Spinal cord (tissue), 10 donors: ENCODE measurements around the gene SNX24. TPM values are rescaled to one million over a fixed set of nuclear protein-coding genes. Genes with fewer than 3 reads are reported as not detected.

Experiments
- DNase-seq, 6 donors: peaks; one replicate each; pipeline versions ENCODE4 v3.0.0 to v3.0.0-alpha.2; 2013 to 2015; ENCODE audit warnings: low spot score in 6 of 6, low read depth in 4 of 6
- H3K27ac ChIP-seq: one replicate; pipeline ENCODE4 v1.5.1; 2013; ENCODE audit warnings: low read depth, low read length, control low read depth
- H3K27me3 ChIP-seq: one replicate; pipeline ENCODE4 v1.6.1; 2013; ENCODE audit warnings: low read length; ENCODE audit not compliant: control insufficient read depth, insufficient read depth
- H3K36me3 ChIP-seq: one replicate; pipeline ENCODE4 v1.6.1; 2013; ENCODE audit warnings: low read length; ENCODE audit not compliant: control insufficient read depth, insufficient read depth
- H3K4me1 ChIP-seq: one replicate; pipeline ENCODE4 v1.6.1; 2013; ENCODE audit warnings: low read length; ENCODE audit not compliant: control insufficient read depth, insufficient read depth
- H3K4me3 ChIP-seq: one replicate; pipeline ENCODE4 v1.5.1; 2013; ENCODE audit warnings: low read depth, low read length, control low read depth
- H3K9me3 ChIP-seq: one replicate; pipeline ENCODE4 v1.6.1; 2013; ENCODE audit warnings: low read length; ENCODE audit not compliant: control insufficient read depth, insufficient read depth
- WGBS: methylation state at CpG from one replicate; pipeline ENCODE4 v1.1.5; 2013; ENCODE audit warnings: missing lambda C conversion rate; ENCODE audit not compliant: insufficient coverage; 5-methylcytosine and 5-hydroxymethylcytosine counted together
- polyA plus RNA-seq, 2 donors: library from polyadenylated mRNA; unstranded; fragments of 120-200 nt; gene quantifications; one replicate each; pipeline ENCODE4 v1.2.1, GENCODE V29; 2013; ENCODE audit not compliant: insufficient read length in 2 of 2
- total RNA-seq, 2 donors: library from RNA; depleted of rRNA in 1 of 2; stranded (reverse); fragments of 120-200 nt in 1 of 2; fragments of >200 nt in 1 of 2; gene quantifications; one replicate each; pipeline versions ENCODE4 v1.2.3 to v1.2.4, GENCODE V29; 2013 to 2014
- donor health status: healthy.

SNX24 gene
- total and polyA plus RNA-seq, 4 donors = 26.7 to 38.3 (median 30.8) TPM

DNA sequence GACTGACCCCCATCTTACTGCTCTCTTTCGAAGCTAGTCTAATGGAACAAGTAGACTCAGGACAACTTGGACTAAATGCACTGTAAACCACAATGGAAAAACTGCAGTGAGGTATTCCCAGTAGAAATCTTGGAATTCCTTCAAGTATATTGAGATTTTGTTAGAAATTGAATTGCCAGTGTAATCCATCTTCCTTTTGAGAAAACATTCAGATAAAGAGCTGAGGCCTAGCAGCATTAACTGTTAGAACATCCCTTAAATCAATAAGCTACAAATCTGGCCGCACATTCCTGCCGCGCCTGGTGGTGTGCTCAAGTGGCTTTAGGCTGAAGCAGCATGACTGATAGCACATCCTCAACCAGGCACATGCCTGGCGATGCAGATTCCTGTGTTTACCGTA is 161.8 kb downstream of the SNX24 start:
- Histone ChIP-seq H3K4me1 (no peaks in the 10 kb centered on the region), H3K4me3 (no peak overlapping the region), H3K27ac (no peak overlapping the region), H3K27me3 (no peaks in the 10 kb centered on the region), H3K36me3 (peaks cover 2% of the 10 kb centered on the region), H3K9me3 (no peaks in the 10 kb centered on the region)
- peak in 1 of 6 donors; percentile 51 for DNase-seq
- WGBS = no CpG with 5 or more reads among the region's 6 CpGs

- H3K9me3 ChIP-seq = no peaks in the 10 kb centered on the region
- WGBS = 18% methylated on average over 2 of the region's 6 CpGs
These were observed 162.3 kb downstream of the SNX24 start for GRCh38 chr5:123007754-123008153.

DNA sequence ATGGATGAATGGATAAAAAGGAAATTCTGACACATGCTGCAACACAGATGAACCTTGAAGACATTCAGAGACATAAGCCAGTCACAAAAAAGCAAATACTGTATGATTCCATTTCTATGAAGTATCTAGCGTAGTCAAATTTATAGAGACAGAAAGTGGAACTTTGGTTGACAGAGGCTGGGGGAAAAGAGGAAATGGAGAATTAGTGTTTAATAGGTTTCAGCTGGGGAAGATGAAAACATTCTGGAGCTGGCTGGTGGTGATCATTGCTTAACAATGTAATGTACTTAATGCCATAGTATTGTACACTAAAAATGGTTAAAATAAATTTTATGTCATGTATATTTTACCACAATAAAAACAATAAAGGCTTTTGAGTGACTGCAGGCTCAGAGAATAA is 166.9 kb downstream of the SNX24 start:
- Histone ChIP-seq H3K27ac (no peak overlapping the region), H3K9me3 (no peaks in the 10 kb centered on the region), H3K4me1 (no peaks in the 10 kb centered on the region), H3K4me3 (no peak overlapping the region), H3K27me3 (no peaks in the 10 kb centered on the region), H3K36me3 (no peaks in the 10 kb centered on the region)
- no peak for DNase-seq
- WGBS = no CpG with 5 or more reads among the region's 1 CpG

More at GRCh38 chr5:123007754-123008153, 162.3 kb downstream of the SNX24 start:
- Histone ChIP-seq H3K36me3 (peaks cover 2% of the 10 kb centered on the region), H3K4me1 (no peaks in the 10 kb centered on the region), H3K27me3 (no peaks in the 10 kb centered on the region), H3K27ac (no peak overlapping the region), H3K4me3 (no peak overlapping the region)
- no peak for DNase-seq

DNA sequence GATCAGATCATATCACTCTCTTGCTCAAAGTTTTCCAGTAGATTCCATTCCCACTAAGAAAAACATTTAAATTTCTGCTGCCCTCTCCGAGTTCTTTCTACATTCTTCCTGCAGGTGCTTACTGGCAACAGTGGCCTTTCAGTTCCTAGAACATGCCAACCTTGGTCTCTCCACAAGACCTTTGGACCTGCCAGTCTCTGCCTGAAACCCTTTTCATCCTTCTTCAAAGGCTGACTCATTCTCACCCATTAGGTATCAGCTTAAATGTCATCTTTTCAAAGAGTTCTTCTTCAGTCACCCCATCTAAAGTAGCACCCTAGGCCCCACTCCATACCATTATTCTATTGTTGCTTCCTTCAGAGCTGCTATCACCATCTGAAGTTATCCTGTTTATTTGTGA is 169.3 kb downstream of the SNX24 start:
- 100% methylated on average over 1 of the region's 1 CpG for WGBS

GRCh38 chr5:123028222-123028621 is 182.8 kb downstream of the SNX24 start:
- Histone ChIP-seq H3K4me1 (no peaks in the 10 kb centered on the region), H3K27me3 (no peaks in the 10 kb centered on the region), H3K9me3 (no peaks in the 10 kb centered on the region), H3K4me3 (no peak overlapping the region), H3K36me3 (no peaks in the 10 kb centered on the region), H3K27ac (no peak overlapping the region)
- 100% methylated on average over 1 of the region's 9 CpGs for WGBS
- DNase-seq = no peak

More for the DNA sequence above, 169.3 kb downstream of the SNX24 start:
- no peak for DNase-seq
- no peaks in the 10 kb centered on the region for H3K4me1 ChIP-seq
- no peaks in the 10 kb centered on the region for H3K27me3 ChIP-seq
- H3K27ac ChIP-seq = no peak overlapping the region
- no peaks in the 10 kb centered on the region for H3K36me3 ChIP-seq
- H3K4me3 ChIP-seq = no peak overlapping the region
- H3K9me3 ChIP-seq = no peaks in the 10 kb centered on the region

DNA sequence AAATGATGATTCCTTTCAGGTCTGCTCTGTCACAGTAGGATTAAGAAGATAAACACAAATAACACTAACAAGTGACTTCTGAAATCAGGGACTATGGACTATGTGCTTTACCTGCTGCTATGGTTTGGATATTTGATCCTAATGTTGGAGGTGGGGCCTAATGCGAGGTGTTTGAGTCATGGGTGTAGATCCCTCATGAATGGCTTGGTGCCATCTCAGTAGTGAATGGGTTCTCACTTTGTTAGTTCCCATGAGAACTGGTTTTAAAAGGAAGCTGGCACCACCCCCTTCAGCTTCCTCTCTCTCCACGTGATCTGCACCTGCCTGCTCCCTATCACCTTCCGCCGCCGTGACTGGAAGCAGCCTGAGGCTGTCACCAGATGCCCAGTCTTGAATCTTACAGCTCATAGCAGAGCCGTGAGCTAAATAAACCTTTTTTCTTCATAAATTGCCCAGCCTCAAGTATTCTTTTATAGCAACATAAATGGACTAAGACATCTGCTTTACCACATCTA is 187.8 kb downstream of the SNX24 start:
- Histone ChIP-seq H3K27me3 (peaks cover 36% of the 10 kb centered on the region), H3K36me3 (no peaks in the 10 kb centered on the region), H3K27ac (no peak overlapping the region), H3K4me3 (no peak overlapping the region), H3K9me3 (no peaks in the 10 kb centered on the region), H3K4me1 (peaks cover 14% of the 10 kb centered on the region)
- no peak for DNase-seq
- WGBS = 88% methylated on average over 6 of the region's 6 CpGs

GRCh38 chr5:123035360-123035917 is 190.0 kb downstream of the SNX24 start:
- H3K4me3 ChIP-seq = peak overlapping the region; percentile 71
- DNase-seq = peak in 4 of 6 donors; percentile 1 to 48 (median 22)
- 2% methylated on average over 20 of the region's 27 CpGs for WGBS
- peaks cover 38% of the 10 kb centered on the region for H3K27me3 ChIP-seq
- H3K9me3 ChIP-seq = no peaks in the 10 kb centered on the region
- H3K4me1 ChIP-seq = peaks cover 14% of the 10 kb centered on the region
- no peaks in the 10 kb centered on the region for H3K36me3 ChIP-seq
- peak overlapping the region; percentile 1 for H3K27ac ChIP-seq

- Histone ChIP-seq H3K27ac (peak overlapping the region; percentile 1), H3K36me3 (no peaks in the 10 kb centered on the region), H3K9me3 (no peaks in the 10 kb centered on the region), H3K4me1 (peaks cover 14% of the 10 kb centered on the region), H3K4me3 (peak overlapping the region; percentile 71), H3K27me3 (peaks cover 38% of the 10 kb centered on the region)
- peak in 4 of 6 donors; percentile 2 to 64 (median 24) for DNase-seq
- under 1% methylated on average over 37 of the region's 40 CpGs for WGBS
These were observed 190.5 kb downstream of the SNX24 start for GRCh38 chr5:123035918-123036390.

DNA sequence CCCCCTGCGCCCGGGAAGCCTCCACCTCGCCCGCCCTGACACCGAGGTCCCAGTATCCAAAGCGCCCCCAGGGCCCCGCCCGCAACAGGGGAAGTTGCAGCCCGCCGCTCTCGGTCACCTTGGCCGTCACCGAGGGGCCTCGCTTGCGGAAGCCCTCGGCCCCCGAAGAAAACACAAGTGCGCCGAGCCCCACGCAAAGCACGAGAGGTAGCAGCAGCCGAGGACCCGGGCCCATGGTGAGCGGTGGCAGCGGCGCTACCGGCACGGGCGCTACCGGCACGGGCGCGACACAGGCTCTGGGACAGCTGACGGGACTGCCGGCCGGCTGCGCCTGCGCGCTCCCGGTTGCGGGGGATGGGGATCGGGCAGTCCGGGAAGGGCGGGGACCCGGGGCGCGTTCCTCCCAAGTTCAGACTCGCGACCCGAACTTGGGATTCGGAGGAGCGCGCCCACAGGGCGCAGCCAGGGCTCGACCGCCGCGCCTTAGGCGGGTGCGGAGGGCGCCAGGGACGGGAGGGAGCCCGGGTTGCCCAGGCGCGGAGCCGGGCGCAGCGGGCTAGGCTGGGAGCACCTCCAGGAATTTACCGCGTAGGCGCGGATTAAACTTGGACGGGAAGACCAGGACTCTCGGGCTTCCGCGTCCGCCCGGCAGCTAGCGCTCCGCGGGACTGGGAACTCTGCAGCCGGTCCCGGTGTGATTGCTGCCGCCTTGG is 191.1 kb downstream of the SNX24 start, which contains the start of gene PPIC:
Gene PPIC (minus strand): TSS at position 335 of the 713 bp plus-strand sequence. CDS start 100 bp downstream, at position 235.
- no peaks in the 10 kb centered on the region for H3K36me3 ChIP-seq
- H3K4me1 ChIP-seq = peaks cover 14% of the 10 kb centered on the region
- peak within 1 kb of the TSS; percentile 79 for H3K27ac ChIP-seq
- no peaks in the 10 kb centered on the region for H3K9me3 ChIP-seq
- peak in 4 of 6 donors; percentile 39 to 89 (median 62) for DNase-seq
- WGBS = under 1% methylated on average over 84 of the region's 84 CpGs
- peak within 1 kb of the TSS; percentile 71 for H3K4me3 ChIP-seq
- H3K27me3 ChIP-seq = peaks cover 38% of the 10 kb centered on the region
